RWPE2 (cell line): ENCODE measurements around the gene B9D1.

Experiments
- ATAC-seq: fragments of 200-7000 bp; cut with Tn5 transposase; 3 replicates; pipeline ENCODE4 v1.9.1; 2021; ENCODE audit warnings: low read depth
- DNase-seq: peaks from one replicate; pipeline ENCODE4 v3.0.0-alpha.2; 2020; ENCODE audit warnings: low spot score
- H3K27ac ChIP-seq: fragments of 450-650 bp; 2 replicates; pipeline ENCODE4 v1.5.1; 2017; ENCODE audit warnings: mild to moderate bottlenecking; ENCODE audit not compliant: poor library complexity, severe bottlenecking
- H3K27me3 ChIP-seq: fragments of 250-450 bp; sonication (Bioruptor Pico); 2 replicates; pipeline ENCODE4 v1.5.1; 2021; ENCODE audit warnings: mild to moderate bottlenecking, moderate library complexity; ENCODE audit not compliant: insufficient read depth, poor library complexity, severe bottlenecking
- H3K36me3 ChIP-seq: fragments of 250-450 bp; sonication (Bioruptor Pico); 2 replicates; pipeline ENCODE4 v1.5.1; 2020; ENCODE audit warnings: low read depth, mild to moderate bottlenecking, moderate library complexity
- H3K4me1 ChIP-seq: fragments of 250-450 bp; sonication (Bioruptor Pico); 2 replicates; pipeline ENCODE4 v1.5.1; 2021; ENCODE audit warnings: mild to moderate bottlenecking, moderate library complexity; ENCODE audit not compliant: insufficient read depth, poor library complexity, severe bottlenecking
- H3K4me3 ChIP-seq: fragments of 250-450 bp; sonication (Bioruptor Pico); 2 replicates; pipeline ENCODE4 v1.5.1; 2021; ENCODE audit warnings: mild to moderate bottlenecking, moderate library complexity; ENCODE audit not compliant: severe bottlenecking
- H3K9me3 ChIP-seq: fragments of 250-450 bp; sonication (Bioruptor Pico); 2 replicates; pipeline ENCODE4 v1.5.1; 2021; ENCODE audit warnings: mild to moderate bottlenecking, moderate library complexity; ENCODE audit not compliant: severe bottlenecking
- TF ChIP-seq, protein P1 (sequence below): fragments of 450-650 bp; IDR thresholded peaks from one replicate; pipeline ENCODE4 v1.5.1; 2017; ENCODE audit warnings: mild to moderate bottlenecking, moderate library complexity; ENCODE audit not compliant: poor library complexity, severe bottlenecking

Gene B9D1

DNA sequence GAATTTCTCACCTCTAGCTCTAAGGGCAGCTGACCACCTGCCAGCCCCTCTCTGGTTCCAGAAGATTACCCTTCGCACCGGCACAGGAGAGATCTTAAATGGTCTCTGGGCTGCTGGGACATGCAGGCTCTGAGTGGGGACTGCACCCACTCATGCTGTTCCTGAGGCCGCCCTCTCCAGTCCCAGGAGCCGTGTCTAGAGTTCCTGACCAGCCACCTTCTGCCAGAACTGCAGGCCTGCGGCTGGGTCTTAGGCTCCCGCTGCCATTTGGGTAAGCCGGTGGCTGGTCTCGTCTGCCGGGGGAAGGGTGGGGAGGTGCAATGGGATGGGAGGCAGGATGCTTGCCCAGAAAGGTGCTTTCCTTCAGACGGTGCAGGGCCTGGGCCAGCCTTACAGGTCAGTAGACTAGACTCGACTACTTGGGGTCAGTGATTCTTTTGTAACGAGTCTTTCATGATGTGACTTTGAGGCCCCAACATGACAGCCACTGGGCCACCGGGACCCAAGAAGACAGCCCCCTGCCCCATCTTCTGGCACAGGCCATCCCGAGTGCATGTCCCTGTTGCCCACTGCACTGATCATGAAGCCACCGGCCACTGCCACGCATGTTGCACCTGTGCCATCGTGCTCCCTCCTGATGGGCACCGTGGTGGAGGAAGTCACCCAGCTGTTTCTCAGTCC is 26.4 kb downstream of the B9D1 start:
- ATAC-seq (no peak), DNase-seq (no peak)
- no peaks in the 10 kb centered on the region for H3K4me1 ChIP-seq
- H3K27ac ChIP-seq, result no peak overlapping the region
- peaks cover 16% of the 10 kb centered on the region for H3K36me3 ChIP-seq
- no peaks in the 10 kb centered on the region for H3K27me3 ChIP-seq
- H3K4me3 ChIP-seq, result no peak overlapping the region
- H3K9me3 ChIP-seq, result no peaks in the 10 kb centered on the region
- TF ChIP-seq, protein P1, sequence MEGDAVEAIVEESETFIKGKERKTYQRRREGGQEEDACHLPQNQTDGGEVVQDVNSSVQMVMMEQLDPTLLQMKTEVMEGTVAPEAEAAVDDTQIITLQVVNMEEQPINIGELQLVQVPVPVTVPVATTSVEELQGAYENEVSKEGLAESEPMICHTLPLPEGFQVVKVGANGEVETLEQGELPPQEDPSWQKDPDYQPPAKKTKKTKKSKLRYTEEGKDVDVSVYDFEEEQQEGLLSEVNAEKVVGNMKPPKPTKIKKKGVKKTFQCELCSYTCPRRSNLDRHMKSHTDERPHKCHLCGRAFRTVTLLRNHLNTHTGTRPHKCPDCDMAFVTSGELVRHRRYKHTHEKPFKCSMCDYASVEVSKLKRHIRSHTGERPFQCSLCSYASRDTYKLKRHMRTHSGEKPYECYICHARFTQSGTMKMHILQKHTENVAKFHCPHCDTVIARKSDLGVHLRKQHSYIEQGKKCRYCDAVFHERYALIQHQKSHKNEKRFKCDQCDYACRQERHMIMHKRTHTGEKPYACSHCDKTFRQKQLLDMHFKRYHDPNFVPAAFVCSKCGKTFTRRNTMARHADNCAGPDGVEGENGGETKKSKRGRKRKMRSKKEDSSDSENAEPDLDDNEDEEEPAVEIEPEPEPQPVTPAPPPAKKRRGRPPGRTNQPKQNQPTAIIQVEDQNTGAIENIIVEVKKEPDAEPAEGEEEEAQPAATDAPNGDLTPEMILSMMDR, result no peak

DNA sequence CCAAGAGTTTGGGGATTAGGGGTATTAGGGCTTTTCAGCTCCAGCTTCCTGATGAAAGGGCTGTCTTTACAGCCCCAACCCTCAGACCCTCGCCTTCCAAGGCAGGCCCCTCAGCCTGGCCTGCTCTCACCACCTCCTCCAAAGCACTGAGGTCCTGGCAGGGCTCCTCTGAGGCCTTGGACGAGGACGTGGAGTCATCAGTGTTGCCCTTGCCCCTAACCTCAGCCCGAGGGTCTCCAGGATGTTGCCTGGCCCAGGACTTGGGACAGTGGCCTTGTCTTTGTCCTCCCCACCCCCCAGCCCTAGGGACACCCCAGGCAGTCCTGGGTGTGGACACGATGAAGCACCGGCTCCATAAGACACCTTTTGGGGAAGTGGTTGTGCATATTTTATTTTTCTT is 28.2 kb downstream of the B9D1 start:
- peaks cover 6% of the 10 kb centered on the region for H3K4me1 ChIP-seq
- DNase-seq, result no peak
- no peaks in the 10 kb centered on the region for H3K9me3 ChIP-seq
- H3K36me3 ChIP-seq, result peaks cover 31% of the 10 kb centered on the region
- H3K27ac ChIP-seq, result no peak overlapping the region
- ATAC-seq, result no peak
- H3K4me3 ChIP-seq, result no peak overlapping the region
- H3K27me3 ChIP-seq, result no peaks in the 10 kb centered on the region
- TF ChIP-seq, protein P1, result no peak

DNA sequence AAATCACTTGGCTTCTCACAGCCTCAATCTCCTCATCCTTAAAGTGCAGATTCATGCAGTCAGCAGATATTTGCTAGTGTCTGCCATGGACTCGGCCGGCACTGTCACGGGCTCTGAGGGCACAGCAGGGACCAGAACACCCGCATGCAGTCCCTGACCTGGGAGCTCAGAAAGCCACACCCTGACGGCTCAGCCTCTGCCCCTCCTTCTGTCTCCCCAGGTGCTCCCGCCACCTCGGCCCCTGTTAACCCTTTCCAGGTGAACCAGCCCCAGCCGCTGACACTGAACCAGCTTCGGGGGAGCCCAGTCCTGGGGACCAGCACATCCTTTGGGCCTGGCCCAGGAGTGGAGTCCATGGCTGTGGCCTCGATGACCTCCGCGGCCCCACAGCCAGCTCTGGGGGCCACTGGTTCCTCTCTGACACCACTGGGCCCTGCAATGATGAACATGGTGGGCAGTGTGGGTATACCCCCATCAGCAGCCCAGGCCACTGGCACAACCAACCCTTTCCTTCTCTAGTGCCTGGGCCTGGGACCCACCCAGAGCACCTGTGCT is 28.7 kb downstream of the B9D1 start:
- H3K9me3 ChIP-seq, result no peaks in the 10 kb centered on the region

DNA sequence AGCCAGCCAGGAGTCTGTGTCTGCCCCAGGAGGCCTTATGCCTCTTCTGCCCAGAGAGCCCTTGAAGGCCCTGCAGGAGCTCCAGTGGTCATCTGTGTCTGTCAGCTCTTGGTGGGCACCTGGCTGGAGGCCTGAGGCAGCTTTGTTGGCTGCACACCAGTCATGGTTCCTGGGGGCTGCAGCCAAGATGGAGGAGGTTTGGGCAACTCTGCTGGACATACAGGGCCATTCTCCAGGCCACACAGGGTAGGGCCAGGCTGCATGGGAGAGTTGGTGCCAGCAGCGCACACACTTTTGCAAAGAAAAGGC is 29.4 kb downstream of the B9D1 start:
- ATAC-seq (no peak), DNase-seq (no peak)
- Histone ChIP-seq H3K36me3 (peaks cover 33% of the 10 kb centered on the region), H3K27ac (no peak overlapping the region), H3K4me3 (no peak overlapping the region), H3K27me3 (no peaks in the 10 kb centered on the region), H3K4me1 (peaks cover 6% of the 10 kb centered on the region), H3K9me3 (no peaks in the 10 kb centered on the region)
- TF ChIP-seq, protein P1, result no peak

More for the DNA sequence above, 28.7 kb downstream of the B9D1 start:
- Histone ChIP-seq H3K27me3 (no peaks in the 10 kb centered on the region), H3K27ac (no peak overlapping the region), H3K4me1 (peaks cover 6% of the 10 kb centered on the region), H3K4me3 (no peak overlapping the region), H3K36me3 (peaks cover 33% of the 10 kb centered on the region)
- ATAC-seq (no peak), DNase-seq (no peak)
- TF ChIP-seq, protein P1, result no peak
